GM19240 (cell line): ENCODE results near the gene FIZ1.
"Not testable (repeated sequence)": the region's sequence is repeated elsewhere in the genome, so short reads cannot be mapped to it uniquely, and the experiment has no call there.

ENCODE experiments used
- DNase-seq: peaks from one replicate; pipeline ENCODE4 v3.0.0; 2011; ENCODE audit warnings: low spot score; ENCODE audit not compliant: insufficient read length

The FIZ1 gene

DNA sequence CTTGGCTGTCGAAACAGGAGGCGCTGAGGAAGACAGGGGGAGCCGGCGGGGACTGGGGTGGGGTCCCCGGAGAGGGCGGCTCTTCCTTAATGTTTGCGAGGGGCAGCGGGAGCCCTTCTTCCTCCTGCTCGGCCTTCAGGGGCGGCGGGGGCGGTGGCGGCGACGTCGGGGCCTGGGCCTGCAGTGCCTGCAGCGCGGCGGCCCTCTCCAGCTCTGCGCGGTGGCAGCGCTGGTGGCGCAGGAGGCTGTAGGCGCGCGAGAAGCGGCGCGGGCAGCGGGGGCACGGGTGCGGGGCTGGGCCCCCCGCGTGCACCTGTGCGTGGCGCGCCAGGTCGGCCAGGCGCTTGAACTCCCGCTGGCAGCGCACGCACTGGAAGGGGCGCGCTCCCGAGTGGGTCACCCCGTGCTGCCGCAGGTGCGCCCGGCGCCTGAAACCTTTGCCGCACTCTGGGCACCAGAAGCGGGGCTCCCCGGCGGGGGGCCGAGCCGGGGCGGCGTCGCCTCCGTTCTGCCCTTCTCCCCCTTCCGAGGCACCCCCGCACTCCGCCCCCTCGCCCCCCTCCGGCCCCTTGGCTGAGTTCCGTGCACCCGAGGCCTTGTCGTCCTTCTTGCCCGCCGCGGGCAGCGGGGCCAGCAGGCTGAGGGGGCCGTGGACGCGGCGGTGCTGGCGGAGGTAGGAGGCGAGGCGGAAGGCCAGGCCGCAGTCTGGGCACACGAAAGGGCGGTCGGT, 21.1 kb downstream of the FIZ1 start:
- DNase-seq: no peak

- DNase-seq: no peak
Measured at GRCh38 chr19:55576746-55577145, 22.6 kb downstream of the FIZ1 start.

- DNase-seq: not testable (repeated sequence)
Measured at GRCh38 chr19:55573929-55574328, 25.4 kb downstream of the FIZ1 start.

DNA sequence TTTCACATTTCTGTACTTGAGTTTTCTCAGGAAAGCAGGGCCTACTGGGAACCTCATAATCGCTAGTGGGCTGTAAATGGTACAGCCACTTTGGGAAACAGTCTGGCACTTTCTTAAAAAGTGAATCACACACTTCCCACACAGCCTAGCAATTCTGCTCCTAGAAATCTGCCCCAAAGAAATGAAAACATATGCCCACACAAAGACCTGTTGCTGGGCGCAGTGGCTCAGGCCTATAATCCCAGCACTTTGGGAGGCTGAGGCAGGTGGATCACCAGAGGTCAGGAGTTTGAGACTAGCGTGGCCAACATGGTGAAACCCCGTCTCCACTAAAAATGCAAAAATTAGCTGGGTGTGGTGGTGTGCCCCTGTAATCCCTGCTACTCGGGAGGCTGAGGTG, 29.8 kb downstream of the FIZ1 start:
- not testable (repeated sequence) for DNase-seq

GRCh38 chr19:55567708-55568328, 31.5 kb downstream of the FIZ1 start:
- no peak for DNase-seq

DNA sequence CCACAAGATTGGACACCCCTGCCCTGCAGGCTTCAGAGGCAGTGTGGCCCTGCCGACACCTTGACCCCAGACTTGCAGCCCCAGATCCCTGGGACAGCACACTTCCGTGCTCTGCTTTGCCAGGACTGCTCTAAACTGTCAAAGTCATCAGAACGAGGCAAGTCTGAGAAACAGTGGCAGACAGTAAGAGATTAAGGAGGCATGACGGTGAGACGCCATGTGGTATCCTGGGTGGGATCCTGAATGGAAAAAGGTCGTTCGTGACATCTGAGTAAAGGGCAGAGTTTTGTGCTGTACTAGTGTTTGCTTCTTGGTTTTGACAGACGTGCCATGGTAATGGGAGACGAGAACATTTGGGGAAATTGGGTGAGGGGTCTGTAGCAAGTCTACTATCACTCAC, 32.5 kb downstream of the FIZ1 start:
- no peak for DNase-seq

- no peak for DNase-seq
Measured at GRCh38 chr19:55563261-55563690, 36.0 kb downstream of the FIZ1 start.

DNA sequence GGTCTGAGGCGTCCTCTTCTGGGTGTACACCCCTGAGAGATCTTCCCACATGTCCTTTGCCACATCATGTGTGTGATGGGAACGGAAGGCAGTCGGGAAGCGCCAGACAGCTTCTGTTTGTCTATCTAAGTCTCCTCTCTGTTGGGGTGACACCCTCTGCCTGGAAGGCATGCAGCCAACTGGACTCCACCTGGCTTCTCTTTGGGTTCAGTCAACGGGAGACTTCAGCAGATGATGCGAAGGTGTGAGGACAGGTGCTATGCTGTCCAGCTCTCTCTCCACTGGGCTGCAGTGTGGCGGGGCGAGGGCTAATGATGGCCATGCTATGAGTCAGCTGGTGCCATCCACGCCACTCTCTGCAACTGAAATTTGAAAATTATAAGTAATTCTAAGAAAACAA, 39.6 kb downstream of the FIZ1 start:
- no peak for DNase-seq

DNA sequence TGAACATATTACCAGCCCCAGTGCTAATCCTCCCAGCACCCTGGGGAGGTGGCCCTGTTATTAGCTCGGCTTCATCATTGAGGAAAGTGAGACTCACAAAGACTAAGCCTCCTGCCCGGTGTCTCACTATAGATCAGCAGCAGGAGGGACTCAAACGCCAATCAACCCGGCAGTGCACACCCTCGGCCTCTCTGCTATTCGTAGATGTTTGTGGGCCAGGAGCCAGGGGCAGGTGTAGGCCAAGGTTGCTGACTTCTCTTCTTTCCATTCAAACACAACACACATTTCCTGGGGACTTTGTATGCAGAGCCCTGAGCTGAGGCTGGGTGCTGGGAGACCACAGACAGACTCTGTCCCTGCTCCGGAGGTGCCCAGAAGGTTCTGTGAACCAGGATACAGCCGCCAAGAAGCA, 44.6 kb downstream of the FIZ1 start:
- DNase-seq: no peak

DNA sequence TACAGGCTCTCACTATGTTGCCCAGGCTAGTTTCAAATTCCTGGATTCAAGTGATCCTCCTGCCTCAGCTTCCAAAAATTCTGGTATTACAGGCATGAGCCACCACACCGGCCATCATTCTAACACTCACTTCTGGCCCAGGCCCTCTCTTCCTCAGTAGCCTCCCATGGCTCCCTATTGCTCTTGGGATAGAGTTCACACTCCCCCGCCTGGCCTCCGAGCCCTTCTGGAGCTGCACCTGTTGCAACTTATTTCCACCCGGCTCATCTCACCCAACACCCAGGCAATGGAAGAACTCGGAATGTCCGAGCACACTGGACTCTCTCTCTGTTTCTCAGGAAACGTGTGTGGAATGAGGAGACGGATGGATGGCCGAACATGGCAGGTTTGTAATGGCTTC, 45.0 kb downstream of the FIZ1 start:
- DNase-seq: no peak

- no peak for DNase-seq
Measured at GRCh38 chr19:55553217-55554182, 45.8 kb downstream of the FIZ1 start.

DNA sequence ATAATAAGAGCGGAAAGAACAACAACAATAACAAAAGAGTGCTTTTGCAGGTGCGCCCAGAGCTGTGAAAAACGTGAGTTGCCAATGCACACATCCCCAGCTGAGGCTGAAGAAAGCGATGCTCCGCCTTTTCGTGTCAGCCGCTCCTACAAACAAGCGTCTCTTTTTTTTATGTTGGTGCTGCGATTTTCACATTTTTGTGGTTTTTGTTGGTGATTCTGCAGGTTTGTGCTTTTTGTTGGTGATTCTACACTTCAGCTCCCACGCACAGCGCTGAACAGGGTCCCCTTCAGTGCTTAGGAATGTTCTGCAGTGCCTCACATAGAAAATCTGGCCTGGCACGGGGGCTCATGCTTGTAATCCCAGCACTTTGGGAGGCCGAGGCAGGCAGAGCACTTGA, 46.7 kb downstream of the FIZ1 start:
- no peak for DNase-seq

- no peak for DNase-seq
Measured at GRCh38 chr19:55552206-55552605, 47.1 kb downstream of the FIZ1 start.

- no peak for DNase-seq
Measured at GRCh38 chr19:55550321-55550650, 49.0 kb downstream of the FIZ1 start.

- DNase-seq: no peak
Measured at GRCh38 chr19:55549500-55550320, 49.6 kb downstream of the FIZ1 start.

GRCh38 chr19:55546822-55547614, 52.3 kb downstream of the FIZ1 start:
- no peak for DNase-seq

DNA sequence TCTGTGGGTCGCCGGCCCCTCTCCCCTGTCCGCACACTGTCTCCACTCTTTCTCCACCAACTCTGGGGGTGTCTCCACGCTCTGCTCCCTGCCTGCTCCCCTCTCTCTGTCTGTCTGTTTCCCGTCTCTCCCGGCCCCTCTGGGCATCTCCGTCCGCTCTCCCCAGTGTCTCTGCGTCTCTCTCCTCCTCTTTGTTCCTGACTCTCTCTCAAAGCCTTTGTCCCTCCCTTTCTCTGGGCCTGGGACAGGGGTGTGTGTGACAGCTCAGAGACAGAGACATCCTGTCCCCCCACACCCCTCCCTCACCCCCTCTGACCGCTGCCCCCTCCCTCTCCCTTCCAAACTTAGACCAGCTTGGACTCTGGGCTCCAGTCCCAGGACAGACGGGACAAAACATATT, 53.3 kb downstream of the FIZ1 start:
- no peak for DNase-seq

- no peak for DNase-seq
Measured at GRCh38 chr19:55545443-55545842, 53.9 kb downstream of the FIZ1 start, which contains the start of gene SBK3. SBK3 (minus strand) TSS chr19:55545543; CDS start chr19:55545543, 0 bp downstream.

DNA sequence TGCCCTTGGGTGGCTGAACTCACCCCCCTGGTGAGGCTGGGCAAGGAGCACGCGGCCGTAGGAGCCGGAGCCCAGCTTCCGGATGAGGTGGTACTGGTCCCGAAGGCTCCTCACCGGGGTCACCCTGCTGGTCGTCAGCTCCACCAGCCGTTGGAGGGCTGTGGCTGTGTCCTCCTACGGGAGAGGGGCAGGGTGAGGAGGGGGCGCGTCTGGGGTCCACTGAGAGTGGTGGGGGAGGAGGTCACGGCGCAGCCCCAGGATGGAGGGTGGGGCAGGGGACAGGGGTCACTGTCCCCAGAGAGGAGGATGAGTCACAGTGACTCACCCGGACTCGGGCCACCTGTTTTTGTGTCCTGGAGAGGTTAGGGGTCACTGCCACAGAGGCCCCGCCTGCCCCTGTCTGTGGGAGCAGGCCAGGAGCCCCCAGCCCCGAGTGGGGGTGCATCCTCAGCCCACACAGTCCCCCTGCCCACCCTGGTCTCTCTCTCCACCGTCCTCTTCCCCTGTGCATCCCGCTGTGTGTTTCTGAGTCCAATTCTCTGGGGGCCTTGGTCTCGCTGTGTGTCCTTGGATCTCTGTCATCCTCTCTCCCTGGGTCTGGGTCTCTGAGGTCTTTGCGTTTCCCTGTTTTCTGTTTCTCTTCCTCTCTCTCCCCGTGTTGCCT, 54.4 kb downstream of the FIZ1 start:
- no peak for DNase-seq

- no peak for DNase-seq
Measured at GRCh38 chr19:55544014-55544413, 55.3 kb downstream of the FIZ1 start.
